Trophoblast cell (in vitro differentiated cells and primary cell): ENCODE measurements around the gene DLG2.

Experiments used
- DNase-seq, 2 donors: peaks; one replicate each; pipeline ENCODE4 v3.0.0-alpha.2; 2016
- H2AFZ ChIP-seq: 2 replicates; pipeline ENCODE4 v1.6.1; 2013; ENCODE audit warnings: low read length, moderate library complexity, mild to moderate bottlenecking; ENCODE audit not compliant: insufficient read depth, poor library complexity
- H2AK5ac ChIP-seq: 2 replicates; pipeline ENCODE4 v1.6.1; 2013; ENCODE audit warnings: mild to moderate bottlenecking, low read length
- H2BK120ac ChIP-seq: 2 replicates; pipeline ENCODE4 v1.6.1; 2013; ENCODE audit warnings: low read length, mild to moderate bottlenecking, moderate library complexity; ENCODE audit not compliant: insufficient read depth, poor library complexity
- H2BK12ac ChIP-seq: 2 replicates; pipeline ENCODE4 v1.6.1; 2013; ENCODE audit warnings: mild to moderate bottlenecking, low read length, moderate library complexity
- H2BK5ac ChIP-seq: 2 replicates; pipeline ENCODE4 v1.6.1; 2013; ENCODE audit warnings: low read length, low read depth, moderate library complexity, mild to moderate bottlenecking; ENCODE audit not compliant: poor library complexity
- H3K14ac ChIP-seq: 2 replicates; pipeline ENCODE4 v1.6.1; 2013; ENCODE audit warnings: mild to moderate bottlenecking, low read length
- H3K18ac ChIP-seq: 2 replicates; pipeline ENCODE4 v1.6.1; 2013; ENCODE audit warnings: mild to moderate bottlenecking, low read length
- H3K23ac ChIP-seq: 2 replicates; pipeline ENCODE4 v1.6.1; 2013; ENCODE audit warnings: low read length
- H3K27ac ChIP-seq: 2 replicates; pipeline ENCODE4 v1.5.1; 2013; ENCODE audit warnings: low read depth, mild to moderate bottlenecking, inconsistent platforms, low read length, moderate library complexity
- H3K27me3 ChIP-seq: 2 replicates; pipeline ENCODE4 v1.6.1; 2013; ENCODE audit warnings: inconsistent platforms, mild to moderate bottlenecking, low read length, moderate library complexity; ENCODE audit not compliant: insufficient read depth
- H3K36me3 ChIP-seq, 2 experiments: 1 replicate in 1 of 2; 2 replicates in 1 of 2; pipeline ENCODE4 v1.6.1; 2013; ENCODE audit warnings: low read length in 2 of 2, mild to moderate bottlenecking in 2 of 2, moderate library complexity in 1 of 2; ENCODE audit not compliant: insufficient read depth in 2 of 2, control insufficient read depth in 1 of 2
- H3K4ac ChIP-seq: 2 replicates; pipeline ENCODE4 v1.6.1; 2013; ENCODE audit warnings: low read depth, mild to moderate bottlenecking, low read length, moderate library complexity
- H3K4me1 ChIP-seq, 2 experiments: 1 replicate in 1 of 2; 2 replicates in 1 of 2; pipeline ENCODE4 v1.6.1; 2013; ENCODE audit warnings: low read length in 2 of 2, mild to moderate bottlenecking in 2 of 2, moderate library complexity in 1 of 2; ENCODE audit not compliant: insufficient read depth in 2 of 2, control insufficient read depth in 1 of 2
- H3K4me2 ChIP-seq: 2 replicates; pipeline ENCODE4 v1.6.1; 2013; ENCODE audit warnings: inconsistent platforms, mild to moderate bottlenecking, low read length, moderate library complexity
- H3K4me3 ChIP-seq: 2 replicates; pipeline ENCODE4 v1.5.1; 2013; ENCODE audit warnings: mild to moderate bottlenecking, low read depth, low read length, inconsistent platforms
- H3K79me1 ChIP-seq: one replicate; pipeline ENCODE4 v1.6.1; 2013; ENCODE audit warnings: low read length
- H3K79me2 ChIP-seq: 2 replicates; pipeline ENCODE4 v1.6.1; 2013; ENCODE audit warnings: low read length, mild to moderate bottlenecking; ENCODE audit not compliant: control insufficient read depth, insufficient read depth, poor library complexity
- H3K9ac ChIP-seq: 2 replicates; pipeline ENCODE4 v1.6.1; 2013; ENCODE audit warnings: mild to moderate bottlenecking, low read length
- H3K9me3 ChIP-seq: 2 replicates; pipeline ENCODE4 v1.6.1; 2013; ENCODE audit warnings: low read depth, mild to moderate bottlenecking, control low read depth, inconsistent platforms, low read length; ENCODE audit not compliant: insufficient read depth
- H4K12ac ChIP-seq: 2 replicates; pipeline ENCODE4 v1.6.1; 2013; ENCODE audit warnings: low read depth, mild to moderate bottlenecking, low read length, moderate library complexity
- H4K8ac ChIP-seq: 2 replicates; pipeline ENCODE4 v1.6.1; 2013; ENCODE audit warnings: low read depth, mild to moderate bottlenecking, low read length, moderate library complexity
- H4K91ac ChIP-seq: one replicate; pipeline ENCODE4 v1.6.1; 2013; ENCODE audit warnings: low read depth, mild to moderate bottlenecking, low read length, moderate library complexity
- WGBS: extraction: QIAGEN DNeasy Blood & Tissue Kit; methylation state at CpG from one replicate; pipeline ENCODE4 v1.1.7; 2013; ENCODE audit warnings: missing lambda C conversion rate; ENCODE audit not compliant: insufficient read length, insufficient coverage; ENCODE audit errors: extremely low coverage; 5-methylcytosine and 5-hydroxymethylcytosine counted together

Gene DLG2

GRCh38 chr11:84496122-84496521 is 1131.0 kb downstream of the DLG2 start:
- Histone ChIP-seq H3K4me3 (no peak overlapping the region), H3K23ac (no peak overlapping the region), H2BK5ac (no peak overlapping the region), H2BK12ac (no peak overlapping the region), H4K91ac (no peak overlapping the region), H4K12ac (no peak overlapping the region), H2AFZ (no peak overlapping the region), H4K8ac (no peak overlapping the region), H2AK5ac (no peak overlapping the region), H3K18ac (no peak overlapping the region), H3K9ac (no peak overlapping the region), H3K4me2 (no peak overlapping the region), H3K14ac (no peak overlapping the region), H3K79me2 (no peaks in the 10 kb centered on the region), H3K4me1 (no peaks in the 10 kb centered on the region), H3K36me3 (no peaks in the 10 kb centered on the region), H3K27me3 (no peaks in the 10 kb centered on the region), H2BK120ac (no peak overlapping the region), H3K4ac (no peak overlapping the region), H3K27ac (no peak overlapping the region), H3K9me3 (no peaks in the 10 kb centered on the region), H3K79me1 (no peaks in the 10 kb centered on the region)
- no peak for DNase-seq
- no CpG with 5 or more reads among the region's 2 CpGs for WGBS

GRCh38 chr11:84480131-84480530 is 1147.0 kb downstream of the DLG2 start:
- no peak for DNase-seq
- Histone ChIP-seq H3K79me1 (no peaks in the 10 kb centered on the region), H3K9me3 (no peaks in the 10 kb centered on the region), H3K4me1 (no peaks in the 10 kb centered on the region), H4K12ac (no peak overlapping the region), H4K8ac (no peak overlapping the region), H3K36me3 (no peaks in the 10 kb centered on the region), H3K18ac (no peak overlapping the region), H3K9ac (no peak overlapping the region), H3K27ac (no peak overlapping the region), H3K27me3 (no peaks in the 10 kb centered on the region), H3K4ac (no peak overlapping the region), H3K4me3 (no peak overlapping the region), H2BK120ac (no peak overlapping the region), H3K23ac (no peak overlapping the region), H4K91ac (no peak overlapping the region), H2BK12ac (no peak overlapping the region), H2AFZ (no peak overlapping the region), H3K4me2 (no peak overlapping the region), H3K79me2 (no peaks in the 10 kb centered on the region), H3K14ac (no peak overlapping the region), H2BK5ac (no peak overlapping the region), H2AK5ac (no peak overlapping the region)
- WGBS = no CpG with 5 or more reads among the region's 4 CpGs

GRCh38 chr11:84476581-84476980 is 1150.6 kb downstream of the DLG2 start:
- no peak overlapping the region for H3K14ac ChIP-seq
- no peaks in the 10 kb centered on the region for H3K79me2 ChIP-seq
- no peaks in the 10 kb centered on the region for H3K4me1 ChIP-seq
- no peaks in the 10 kb centered on the region for H3K27me3 ChIP-seq
- no peak overlapping the region for H2BK5ac ChIP-seq
- H4K8ac ChIP-seq = no peak overlapping the region
- H3K9ac ChIP-seq = no peak overlapping the region
- no peak overlapping the region for H2BK12ac ChIP-seq
- H4K91ac ChIP-seq = no peak overlapping the region
- H3K18ac ChIP-seq = no peak overlapping the region
- no peak overlapping the region for H3K4me3 ChIP-seq
- H3K23ac ChIP-seq = no peak overlapping the region
- H3K4me2 ChIP-seq = no peak overlapping the region
- no peak for DNase-seq
- no peak overlapping the region for H3K4ac ChIP-seq
- H3K36me3 ChIP-seq = no peaks in the 10 kb centered on the region
- H3K9me3 ChIP-seq = no peaks in the 10 kb centered on the region
- H3K79me1 ChIP-seq = no peaks in the 10 kb centered on the region
- H2AFZ ChIP-seq = no peak overlapping the region
- no peak overlapping the region for H2AK5ac ChIP-seq
- H2BK120ac ChIP-seq = no peak overlapping the region
- no peak overlapping the region for H3K27ac ChIP-seq
- H4K12ac ChIP-seq = no peak overlapping the region

GRCh38 chr11:84471501-84471900 is 1155.6 kb downstream of the DLG2 start:
- Histone ChIP-seq H2BK5ac (no peak overlapping the region), H3K4me3 (no peak overlapping the region), H3K18ac (no peak overlapping the region), H3K27ac (no peak overlapping the region), H3K36me3 (no peaks in the 10 kb centered on the region), H4K8ac (no peak overlapping the region), H3K79me1 (no peaks in the 10 kb centered on the region), H3K4me1 (no peaks in the 10 kb centered on the region), H3K4me2 (no peak overlapping the region), H2BK120ac (no peak overlapping the region), H4K12ac (no peak overlapping the region), H3K9ac (no peak overlapping the region), H3K23ac (no peak overlapping the region), H3K27me3 (no peaks in the 10 kb centered on the region), H2BK12ac (no peak overlapping the region), H2AK5ac (no peak overlapping the region), H3K14ac (no peak overlapping the region), H3K4ac (no peak overlapping the region), H3K79me2 (no peaks in the 10 kb centered on the region), H3K9me3 (no peaks in the 10 kb centered on the region), H4K91ac (no peak overlapping the region), H2AFZ (no peak overlapping the region)
- no CpG with 5 or more reads among the region's 1 CpG for WGBS
- no peak for DNase-seq

GRCh38 chr11:84468235-84468634 is 1158.9 kb downstream of the DLG2 start:
- H2AFZ ChIP-seq = no peak overlapping the region

More at GRCh38 chr11:84468235-84468634, 1158.9 kb downstream of the DLG2 start:
- Histone ChIP-seq H3K23ac (no peak overlapping the region), H3K4me2 (no peak overlapping the region), H4K91ac (no peak overlapping the region), H2BK5ac (no peak overlapping the region), H3K9me3 (no peaks in the 10 kb centered on the region), H3K79me1 (no peaks in the 10 kb centered on the region), H4K8ac (no peak overlapping the region), H3K18ac (no peak overlapping the region), H2AK5ac (no peak overlapping the region), H3K27me3 (no peaks in the 10 kb centered on the region), H2BK12ac (no peak overlapping the region), H3K4ac (no peak overlapping the region), H3K27ac (no peak overlapping the region), H3K9ac (no peak overlapping the region), H3K4me1 (no peaks in the 10 kb centered on the region), H4K12ac (no peak overlapping the region), H2BK120ac (no peak overlapping the region), H3K36me3 (no peaks in the 10 kb centered on the region), H3K79me2 (no peaks in the 10 kb centered on the region), H3K14ac (no peak overlapping the region), H3K4me3 (no peak overlapping the region)
- no peak for DNase-seq
